GM19468 (cell line): ENCODE results near the gene ZNF397.

Source experiments
- ATAC-seq: cut with Tn5 transposase; IDR thresholded peaks from one replicate; pipeline ENCODE4 v1.9.1; 2021; ENCODE audit warnings: mild to moderate bottlenecking, moderate library complexity, moderate number of reproducible peaks; ENCODE audit not compliant: unreplicated experiment; ENCODE audit errors: extremely low read depth

Gene ZNF397

GRCh38 chr18:35289293-35289692, 48.5 kb downstream of the ZNF397 start:
- no peak for ATAC-seq

- ATAC-seq, result no peak
These were observed 48.9 kb downstream of the ZNF397 start for GRCh38 chr18:35289727-35290093.

GRCh38 chr18:35290094-35290735, 49.4 kb downstream of the ZNF397 start, which contains the start of gene ZSCAN30:
ZSCAN30 (minus strand) TSS chr18:35290229; CDS start chr18:35264352, 25,877 bp downstream.
- peak; percentile 80 for ATAC-seq

- no peak for ATAC-seq
These were observed 50.3 kb downstream of the ZNF397 start for GRCh38 chr18:35291166-35291565.

- no peak for ATAC-seq
These were observed 55.2 kb downstream of the ZNF397 start for GRCh38 chr18:35296060-35296459.

- no peak for ATAC-seq
These were observed 62.8 kb downstream of the ZNF397 start for GRCh38 chr18:35303610-35304009.

GRCh38 chr18:35306588-35307250, 65.9 kb downstream of the ZNF397 start:
- no peak for ATAC-seq
